Stimulated activated naive CD4-positive, alpha-beta T cell (primary cell): ENCODE measurements around the gene AHCTF1.
A peak's percentile ranks its signal among the peaks of the same experiment; 100 is the strongest.

Source experiments
- DNase-seq, 6 experiments: peaks; one replicate each; lab custom pipeline; 2025; lab: John Stamatoyannopoulos, UW

Gene AHCTF1, protein sequence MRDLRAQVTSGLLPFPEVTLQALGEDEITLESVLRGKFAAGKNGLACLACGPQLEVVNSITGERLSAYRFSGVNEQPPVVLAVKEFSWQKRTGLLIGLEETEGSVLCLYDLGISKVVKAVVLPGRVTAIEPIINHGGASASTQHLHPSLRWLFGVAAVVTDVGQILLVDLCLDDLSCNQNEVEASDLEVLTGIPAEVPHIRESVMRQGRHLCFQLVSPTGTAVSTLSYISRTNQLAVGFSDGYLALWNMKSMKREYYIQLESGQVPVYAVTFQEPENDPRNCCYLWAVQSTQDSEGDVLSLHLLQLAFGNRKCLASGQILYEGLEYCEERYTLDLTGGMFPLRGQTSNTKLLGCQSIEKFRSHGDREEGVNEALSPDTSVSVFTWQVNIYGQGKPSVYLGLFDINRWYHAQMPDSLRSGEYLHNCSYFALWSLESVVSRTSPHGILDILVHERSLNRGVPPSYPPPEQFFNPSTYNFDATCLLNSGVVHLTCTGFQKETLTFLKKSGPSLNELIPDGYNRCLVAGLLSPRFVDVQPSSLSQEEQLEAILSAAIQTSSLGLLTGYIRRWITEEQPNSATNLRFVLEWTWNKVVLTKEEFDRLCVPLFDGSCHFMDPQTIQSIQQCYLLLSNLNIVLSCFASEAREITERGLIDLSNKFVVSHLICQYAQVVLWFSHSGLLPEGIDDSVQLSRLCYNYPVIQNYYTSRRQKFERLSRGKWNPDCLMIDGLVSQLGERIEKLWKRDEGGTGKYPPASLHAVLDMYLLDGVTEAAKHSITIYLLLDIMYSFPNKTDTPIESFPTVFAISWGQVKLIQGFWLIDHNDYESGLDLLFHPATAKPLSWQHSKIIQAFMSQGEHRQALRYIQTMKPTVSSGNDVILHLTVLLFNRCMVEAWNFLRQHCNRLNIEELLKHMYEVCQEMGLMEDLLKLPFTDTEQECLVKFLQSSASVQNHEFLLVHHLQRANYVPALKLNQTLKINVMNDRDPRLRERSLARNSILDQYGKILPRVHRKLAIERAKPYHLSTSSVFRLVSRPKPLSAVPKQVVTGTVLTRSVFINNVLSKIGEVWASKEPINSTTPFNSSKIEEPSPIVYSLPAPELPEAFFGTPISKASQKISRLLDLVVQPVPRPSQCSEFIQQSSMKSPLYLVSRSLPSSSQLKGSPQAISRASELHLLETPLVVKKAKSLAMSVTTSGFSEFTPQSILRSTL (N-terminal part only)

DNA sequence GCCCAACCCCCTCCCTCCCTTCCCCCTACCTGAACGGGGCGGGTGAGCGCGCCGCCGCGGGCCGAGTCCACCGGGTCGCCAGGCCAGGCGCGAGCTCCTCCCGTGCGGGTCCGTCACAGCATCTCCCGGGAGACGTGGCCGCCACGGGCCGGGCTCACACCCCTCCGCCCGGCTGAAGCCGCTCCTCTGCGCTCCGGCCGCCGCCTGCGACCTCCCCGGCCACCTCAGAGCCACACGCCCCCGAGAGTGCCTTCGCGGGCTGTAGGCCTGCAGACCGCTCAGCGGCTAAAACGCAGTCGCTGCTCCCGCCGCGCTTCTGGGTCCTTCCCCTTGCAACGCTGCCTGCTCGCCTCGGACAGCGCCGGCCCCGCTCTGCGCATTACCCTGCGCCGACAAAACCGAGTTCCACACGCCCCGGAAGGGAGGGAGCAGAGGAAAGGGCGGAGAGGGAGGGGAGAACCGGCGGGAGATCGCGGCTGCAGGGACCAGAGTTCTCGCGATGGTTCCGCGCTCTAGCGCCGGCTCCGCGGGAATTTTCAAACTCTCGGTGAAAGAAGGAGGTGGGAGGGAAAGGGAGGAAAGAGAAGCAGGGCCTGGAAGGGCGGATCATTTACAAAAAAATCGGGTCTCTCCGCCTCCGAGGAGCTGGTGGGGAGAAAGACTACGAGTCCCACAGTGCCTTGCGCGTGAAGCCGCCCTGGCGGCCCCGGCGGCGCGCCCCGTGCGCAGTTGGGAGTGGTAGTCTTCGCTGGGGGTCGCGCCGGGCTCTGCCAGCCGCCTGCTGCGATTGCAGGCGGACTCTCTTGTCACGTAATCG is at the start of gene AHCTF1:
Gene AHCTF1, minus strand, starts transcription at position 400 of the 817 bp plus-strand sequence. CDS start 13,578 bp downstream, outside the sequence.
- peak; percentile 90 to 96 (median 94) for DNase-seq

DNA sequence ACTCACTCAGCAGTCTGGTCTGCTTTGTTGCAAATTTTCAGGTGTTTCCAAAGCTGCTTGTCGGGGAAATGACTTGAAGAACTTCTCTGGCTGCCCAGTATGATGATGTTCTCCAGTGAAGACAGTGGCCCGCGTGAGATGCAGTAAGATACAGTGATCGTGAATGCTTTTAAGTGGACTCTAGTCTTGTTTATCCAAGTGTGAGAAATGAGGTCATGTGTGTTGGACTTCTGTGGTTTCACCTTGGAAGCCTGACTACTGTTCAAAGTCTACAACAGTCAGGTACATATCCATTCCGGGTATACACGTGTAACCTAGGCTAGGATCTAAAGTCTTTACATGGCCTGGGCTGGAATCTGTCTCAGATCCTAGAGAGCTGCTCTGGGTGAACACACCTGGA is 47.0 kb upstream of the AHCTF1 start:
- no peak for DNase-seq

DNA sequence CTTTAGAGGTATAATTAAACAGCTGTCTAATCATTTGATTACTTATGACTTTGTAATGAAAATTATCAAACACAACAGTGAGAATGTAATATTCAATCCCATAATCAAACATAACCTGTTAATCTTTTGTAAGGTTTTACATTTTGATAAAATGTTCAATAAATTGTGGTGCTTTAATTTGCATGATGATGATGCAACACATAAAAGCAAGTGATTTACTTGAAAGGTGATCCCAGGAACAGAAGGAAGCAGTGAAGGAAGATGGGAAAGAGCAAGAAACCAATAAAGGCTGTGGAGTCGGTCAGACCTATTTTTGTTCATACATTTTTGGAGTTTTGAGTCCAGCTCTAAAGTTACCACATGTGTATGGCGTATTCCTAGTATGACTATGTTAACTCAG is 46.5 kb upstream of the AHCTF1 start:
- no peak for DNase-seq

GRCh38 chr1:246971969-246972368 is 40.2 kb upstream of the AHCTF1 start:
- no peak for DNase-seq

- DNase-seq = peak in 5 of 6 experiments; percentile 3 to 26 (median 7)
These were observed 39.5 kb upstream of the AHCTF1 start for GRCh38 chr1:246971090-246971721.

GRCh38 chr1:246969621-246970020 is 37.9 kb upstream of the AHCTF1 start:
- no peak for DNase-seq

DNA sequence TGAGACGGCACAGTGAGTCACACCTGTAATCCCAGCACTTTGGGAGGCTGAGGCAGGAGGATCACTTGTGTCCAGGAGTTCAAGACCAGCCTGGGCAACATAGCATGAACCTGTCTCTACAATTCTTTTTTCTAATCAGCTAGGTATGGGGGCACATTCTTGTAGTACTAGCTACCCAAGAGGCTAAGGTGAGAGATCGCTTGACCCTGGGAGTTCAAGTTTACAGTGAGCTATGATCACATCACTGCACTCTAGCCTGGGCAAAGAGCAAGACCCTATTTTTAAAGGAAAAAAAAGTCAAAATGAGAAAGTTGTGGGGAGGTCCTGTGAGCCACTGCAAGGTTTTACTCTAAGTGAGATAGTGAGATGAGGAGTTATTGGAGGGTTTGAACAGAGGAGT is 34.8 kb upstream of the AHCTF1 start:
- no peak for DNase-seq

GRCh38 chr1:246959944-246960693 is 28.4 kb upstream of the AHCTF1 start:
- no peak for DNase-seq

DNA sequence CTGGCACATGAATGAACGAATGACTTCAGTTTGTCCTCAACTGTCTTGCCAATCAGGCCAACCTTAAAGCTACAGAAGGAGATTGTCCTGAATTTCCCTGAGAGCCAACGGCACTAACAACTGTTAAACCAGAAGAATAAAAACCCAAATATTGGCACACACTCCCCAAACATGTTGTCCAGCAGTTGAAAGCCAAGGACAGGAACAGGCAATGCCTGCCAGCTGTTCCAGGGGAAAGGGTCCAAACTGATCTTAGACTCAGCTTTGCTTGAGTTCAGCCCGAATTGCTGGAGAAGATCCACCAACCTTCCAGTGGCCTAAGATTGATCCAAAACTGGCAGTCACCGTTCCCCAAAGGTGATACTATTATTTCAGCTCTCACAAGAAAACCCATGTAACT is 22.4 kb upstream of the AHCTF1 start:
- no peak for DNase-seq

- no peak for DNase-seq
These were observed 19.7 kb upstream of the AHCTF1 start for GRCh38 chr1:246951413-246951812.

GRCh38 chr1:246949956-246950355 is 18.2 kb upstream of the AHCTF1 start:
- DNase-seq = no peak

DNA sequence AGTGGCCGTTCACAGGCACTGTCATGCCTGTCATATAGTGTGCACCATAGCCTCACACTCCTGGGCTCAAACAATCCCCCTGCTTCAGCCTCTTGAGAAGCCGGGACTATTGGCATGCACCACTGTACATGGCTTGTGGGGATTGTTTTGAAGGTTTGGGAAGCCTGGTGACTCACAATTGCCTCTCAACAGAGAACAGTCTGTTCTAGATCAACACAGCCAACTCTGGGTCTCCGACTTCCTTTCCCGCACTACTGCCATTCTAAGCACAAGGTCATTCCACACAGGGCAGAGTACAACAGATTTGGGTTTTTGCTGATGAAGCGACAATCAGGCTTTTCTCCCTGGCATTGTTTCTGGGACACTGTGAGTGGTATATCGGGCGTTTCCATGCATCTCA is 15.5 kb upstream of the AHCTF1 start:
- DNase-seq = no peak

DNA sequence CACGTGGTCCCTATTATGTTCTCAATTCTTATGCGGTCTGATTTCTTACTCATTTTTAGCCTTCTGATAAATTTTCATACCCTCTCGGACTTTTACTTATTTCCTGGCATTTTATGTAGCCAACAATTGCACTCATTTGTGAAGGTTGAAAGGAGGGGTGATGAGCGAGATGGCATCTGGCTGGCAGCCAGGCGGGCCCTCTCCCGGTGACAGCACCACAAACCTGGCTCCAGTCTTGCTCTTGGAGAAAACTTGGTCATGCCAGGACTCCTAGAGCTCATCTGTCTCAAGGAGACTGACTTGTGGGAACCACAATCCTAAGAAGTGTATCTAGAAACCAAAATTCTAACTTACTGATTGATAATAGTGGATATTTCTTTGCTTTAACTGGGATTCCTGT is 14.6 kb upstream of the AHCTF1 start:
- DNase-seq = no peak

DNA sequence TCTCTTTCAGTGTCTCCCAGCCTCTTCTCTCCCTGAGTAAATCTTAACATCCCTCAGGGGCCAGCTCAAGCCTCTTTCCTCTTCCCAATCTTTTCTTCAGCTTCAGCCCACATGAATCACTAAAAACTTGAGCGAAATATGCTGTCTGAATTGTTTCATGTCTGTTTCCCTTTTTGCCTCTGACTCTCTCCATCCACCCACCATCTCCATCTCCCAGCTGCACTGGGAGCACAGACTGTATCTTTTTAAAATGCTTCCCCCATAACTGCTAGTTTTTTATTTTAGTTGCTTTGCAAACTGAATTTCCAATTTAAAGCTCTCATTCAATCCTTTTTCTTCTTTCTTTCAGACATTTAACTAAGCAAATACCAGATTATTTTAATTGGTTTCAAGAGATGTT is 3.0 kb upstream of the AHCTF1 start:
- no peak for DNase-seq

GRCh38 chr1:246933893-246934292 is 2.1 kb upstream of the AHCTF1 start:
- DNase-seq = no peak

- no peak for DNase-seq
These were observed 585 bp upstream of the AHCTF1 start for GRCh38 chr1:246932366-246932700.

DNA sequence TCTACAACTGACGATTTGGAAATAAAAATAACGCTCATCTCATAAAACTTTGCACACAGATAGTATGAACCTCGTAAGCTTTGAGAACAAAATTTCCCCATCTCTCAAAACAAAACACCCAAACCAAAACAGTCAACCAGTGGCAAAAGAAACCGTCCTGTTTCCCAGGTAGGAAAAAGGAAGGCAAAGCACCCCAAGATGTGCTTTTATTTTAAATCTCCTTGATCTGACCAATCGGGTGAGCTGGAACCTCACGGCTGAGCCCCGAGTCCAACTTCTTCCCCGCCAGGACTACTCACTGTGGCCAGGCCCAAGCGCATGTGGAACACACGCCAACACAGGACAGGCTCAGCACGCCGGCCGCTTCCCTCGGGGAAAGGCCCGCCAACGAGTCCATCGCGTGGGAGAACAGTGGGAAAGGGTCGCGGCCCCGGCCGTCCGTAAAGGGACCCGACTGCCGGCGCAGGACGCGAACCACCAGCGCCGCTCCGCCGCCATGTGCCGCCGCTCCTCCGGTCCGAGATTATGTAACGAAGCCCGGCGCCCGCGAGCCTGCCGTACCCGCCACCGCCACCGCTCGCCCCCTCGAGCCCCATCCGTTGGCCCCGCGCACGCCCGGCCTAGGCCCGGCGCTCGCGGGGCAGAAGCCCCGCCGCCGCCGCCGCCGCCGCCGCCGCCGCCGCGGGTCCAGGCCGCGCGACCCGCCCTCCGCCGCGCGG is 759 bp downstream of the AHCTF1 start:
- peak; percentile 23 to 61 (median 54) for DNase-seq

DNA sequence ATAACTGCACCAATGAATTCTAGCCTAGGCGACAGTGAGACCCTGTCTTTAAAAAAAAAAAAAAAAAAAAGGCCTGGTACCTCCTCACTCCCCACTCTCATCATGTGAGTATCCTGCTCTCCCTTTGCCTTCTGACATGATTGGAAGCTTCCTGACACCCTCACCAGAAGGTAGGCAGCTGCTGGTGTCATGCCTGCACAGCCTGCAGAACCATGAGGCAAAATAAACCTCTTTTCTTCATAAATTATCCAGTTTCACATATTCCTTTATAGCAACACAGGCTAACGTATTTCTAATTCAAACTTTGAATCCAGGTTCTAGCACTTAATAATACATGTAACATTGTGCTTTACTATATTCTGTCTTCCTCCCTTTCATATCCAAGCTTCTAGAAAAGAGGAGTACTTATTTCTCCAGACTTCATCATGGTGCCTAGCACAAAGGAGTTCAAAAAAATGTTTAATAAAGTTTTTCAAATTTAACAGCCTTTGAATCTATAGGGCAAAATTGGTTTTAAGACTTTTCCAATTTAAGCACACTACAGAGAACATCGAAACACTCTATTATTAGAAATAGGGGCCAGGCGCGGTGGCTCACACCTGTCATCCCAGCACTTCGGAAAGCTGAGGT is 5.6 kb downstream of the AHCTF1 start:
- DNase-seq = no peak

GRCh38 chr1:246923900-246924299 is 7.8 kb downstream of the AHCTF1 start:
- no peak for DNase-seq
